DOHH2 (cell line): Measurements from ENCODE around the gene GUK1.

ENCODE experiments used
- H3F3A ChIP-seq: fragments of 200-600 bp; sonication (generic), shearing (Covaris generic); 2 replicates; pipeline ENCODE4 v1.6.0; 2016; ENCODE audit warnings: antibody characterized with exemption, mild to moderate bottlenecking; ENCODE audit not compliant: control insufficient read depth, insufficient read depth
- H3K27ac ChIP-seq: fragments of 200-600 bp; sonication (generic); 2 replicates; pipeline ENCODE4 v1.5.1; 2014; ENCODE audit warnings: low read depth, mild to moderate bottlenecking, low read length, moderate library complexity
- H3K27me3 ChIP-seq: fragments of 200-600 bp; sonication (generic); 2 replicates; pipeline ENCODE4 v1.6.1; 2014; ENCODE audit warnings: mild to moderate bottlenecking, low read length, mixed read lengths; ENCODE audit not compliant: control insufficient read depth
- H3K36me3 ChIP-seq: fragments of 200-600 bp; sonication (generic); 2 replicates; pipeline ENCODE4 v1.6.1; 2014; ENCODE audit warnings: mild to moderate bottlenecking, low read length, moderate library complexity, mixed read lengths; ENCODE audit not compliant: control insufficient read depth
- H3K4me1 ChIP-seq: fragments of 200-600 bp; sonication (generic); 2 replicates; pipeline ENCODE4 v1.6.1; 2014; ENCODE audit warnings: mild to moderate bottlenecking, low read length, mixed read lengths; ENCODE audit not compliant: control insufficient read depth
- H3K4me2 ChIP-seq: fragments of 200-600 bp; sonication (generic); 2 replicates; pipeline ENCODE4 v1.6.0; 2014; ENCODE audit warnings: mild to moderate bottlenecking, low read length, moderate library complexity
- H3K4me3 ChIP-seq: fragments of 200-600 bp; sonication (generic); 2 replicates; pipeline ENCODE4 v1.5.1; 2014; ENCODE audit warnings: mild to moderate bottlenecking, low read length, mixed read lengths
- H3K79me2 ChIP-seq: fragments of 200-600 bp; sonication (generic); 2 replicates; pipeline ENCODE4 v1.6.1; 2014; ENCODE audit warnings: mild to moderate bottlenecking, low read length, mixed read lengths; ENCODE audit not compliant: control insufficient read depth
- H3K9me2 ChIP-seq: fragments of 200-600 bp; sonication (generic); replicated peaks from 2 replicates; pipeline ENCODE4 v1.6.1; 2014; ENCODE audit warnings: mild to moderate bottlenecking, low read length, mixed read lengths; ENCODE audit not compliant: control insufficient read depth
- H3K9me3 ChIP-seq: fragments of 200-600 bp; sonication (generic); 2 replicates; pipeline ENCODE4 v1.6.1; 2014; ENCODE audit warnings: antibody characterized with exemption, low read length, mixed read lengths; ENCODE audit not compliant: control insufficient read depth, insufficient read depth
- H4K20me1 ChIP-seq: fragments of 200-600 bp; sonication (generic); 2 replicates; pipeline ENCODE4 v1.6.0; 2014; ENCODE audit warnings: low read depth, mild to moderate bottlenecking, antibody characterized with exemption, low read length, moderate library complexity; ENCODE audit not compliant: control insufficient read depth, insufficient read depth
- EZH2phosphoT487 ChIP-seq: fragments of 200-600 bp; sonication (generic); IDR thresholded peaks from 2 replicates; pipeline ENCODE4 v1.6.1; 2017; ENCODE audit warnings: borderline replicate concordance, mild to moderate bottlenecking, antibody characterized with exemption, low read length, moderate library complexity, mixed read lengths
- TF ChIP-seq, protein P1 (sequence below): fragments of 200-600 bp; sonication (generic); IDR thresholded peaks from one replicate; pipeline ENCODE4 v1.5.1; 2014; ENCODE audit warnings: antibody characterized with exemption, mild to moderate bottlenecking, low read depth, low read length; ENCODE audit not compliant: poor library complexity, severe bottlenecking

The GUK1 gene

DNA sequence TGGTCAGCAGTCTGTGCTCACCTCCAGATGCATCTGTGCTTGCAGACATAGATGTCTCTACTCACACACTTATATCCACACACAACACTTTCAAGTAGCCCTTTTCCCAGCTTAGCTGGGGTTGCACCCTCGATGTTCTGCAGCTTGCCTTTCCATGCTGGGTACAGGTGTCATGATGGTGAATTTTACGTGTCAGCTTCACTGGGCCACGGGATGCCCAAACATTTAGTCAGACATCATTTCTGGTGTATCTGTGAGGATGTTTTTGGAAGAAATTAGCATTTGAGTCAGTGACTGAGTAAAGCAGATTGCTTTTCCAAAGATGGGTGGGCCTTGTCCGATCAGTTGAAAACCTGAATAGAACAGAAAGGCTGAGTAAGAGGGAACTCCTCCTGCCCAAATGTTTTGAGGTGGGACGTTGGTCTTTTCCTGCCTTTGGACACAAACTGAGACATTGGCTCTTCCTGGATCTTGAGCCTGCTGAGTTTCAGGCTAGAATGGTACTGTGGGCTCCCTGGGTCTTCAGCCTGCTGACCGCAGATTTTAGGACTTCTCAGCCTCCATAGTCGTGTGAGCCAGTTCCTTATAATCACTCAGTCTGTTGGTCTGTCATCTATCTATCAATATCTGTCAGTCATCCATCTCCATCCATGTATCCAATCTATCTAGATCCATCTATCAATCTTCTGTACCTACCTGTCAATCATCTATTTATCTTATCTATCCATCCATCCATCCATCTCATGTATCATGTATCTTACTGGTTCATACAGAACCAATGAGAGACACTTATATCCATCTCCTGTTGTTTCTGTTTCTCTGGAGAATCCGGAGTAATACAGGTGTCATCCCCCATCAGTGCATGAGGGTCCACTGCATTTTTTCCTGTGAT is 55.1 kb downstream of the GUK1 start:
- Histone ChIP-seq H3K9me3 (peaks cover 14% of the 10 kb centered on the region; the same call in 1 of the 2 replicates), H3F3A (no peaks in the 10 kb centered on the region), H3K36me3 (no peaks in the 10 kb centered on the region), H4K20me1 (no peaks in the 10 kb centered on the region), H3K79me2 (no peaks in the 10 kb centered on the region), H3K9me2 (no peaks in the 10 kb centered on the region), H3K27me3 (no peaks in the 10 kb centered on the region), H3K4me2 (no peak overlapping the region), H3K27ac (no peak overlapping the region), H3K4me1 (no peaks in the 10 kb centered on the region), H3K4me3 (no peak overlapping the region)
- TF ChIP-seq EZH2phosphoT487, result no peak
- TF ChIP-seq, protein P1, sequence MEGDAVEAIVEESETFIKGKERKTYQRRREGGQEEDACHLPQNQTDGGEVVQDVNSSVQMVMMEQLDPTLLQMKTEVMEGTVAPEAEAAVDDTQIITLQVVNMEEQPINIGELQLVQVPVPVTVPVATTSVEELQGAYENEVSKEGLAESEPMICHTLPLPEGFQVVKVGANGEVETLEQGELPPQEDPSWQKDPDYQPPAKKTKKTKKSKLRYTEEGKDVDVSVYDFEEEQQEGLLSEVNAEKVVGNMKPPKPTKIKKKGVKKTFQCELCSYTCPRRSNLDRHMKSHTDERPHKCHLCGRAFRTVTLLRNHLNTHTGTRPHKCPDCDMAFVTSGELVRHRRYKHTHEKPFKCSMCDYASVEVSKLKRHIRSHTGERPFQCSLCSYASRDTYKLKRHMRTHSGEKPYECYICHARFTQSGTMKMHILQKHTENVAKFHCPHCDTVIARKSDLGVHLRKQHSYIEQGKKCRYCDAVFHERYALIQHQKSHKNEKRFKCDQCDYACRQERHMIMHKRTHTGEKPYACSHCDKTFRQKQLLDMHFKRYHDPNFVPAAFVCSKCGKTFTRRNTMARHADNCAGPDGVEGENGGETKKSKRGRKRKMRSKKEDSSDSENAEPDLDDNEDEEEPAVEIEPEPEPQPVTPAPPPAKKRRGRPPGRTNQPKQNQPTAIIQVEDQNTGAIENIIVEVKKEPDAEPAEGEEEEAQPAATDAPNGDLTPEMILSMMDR, result no peak

DNA sequence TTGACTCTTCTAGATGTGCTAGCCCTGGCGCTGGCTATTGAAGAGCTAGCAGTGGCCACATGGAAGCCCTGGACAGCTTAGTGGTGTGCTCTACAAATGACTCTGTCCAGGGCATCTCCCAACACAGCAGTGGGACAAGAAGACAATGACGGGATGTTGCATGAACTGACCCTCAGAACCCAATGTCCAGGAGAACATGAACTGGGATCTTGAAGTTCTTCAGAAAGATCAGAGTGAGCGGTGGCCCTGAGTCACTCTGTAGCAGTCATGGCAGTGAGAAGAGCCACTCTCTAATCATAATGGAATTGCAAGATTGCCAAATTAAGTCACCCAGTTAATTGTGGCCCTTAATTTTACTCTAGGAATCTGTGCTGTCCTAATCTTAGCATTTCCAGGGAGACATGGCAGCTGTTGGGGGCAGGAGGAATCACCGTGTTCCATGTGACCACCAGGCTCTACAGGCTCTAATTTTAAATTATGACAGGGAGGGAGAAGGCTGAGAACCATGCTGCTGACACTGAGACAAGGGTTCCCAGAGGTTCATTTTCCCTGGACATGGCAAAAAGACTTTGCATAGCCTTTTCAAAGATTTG is 57.6 kb downstream of the GUK1 start:
- no peaks in the 10 kb centered on the region for H3K4me1 ChIP-seq
- H3K9me2 ChIP-seq, result no peaks in the 10 kb centered on the region
- H3K4me3 ChIP-seq, result no peak overlapping the region
- no peaks in the 10 kb centered on the region for H3F3A ChIP-seq
- H3K9me3 ChIP-seq, result peaks cover 14% of the 10 kb centered on the region; the same call in 1 of the 2 replicates
- H3K27ac ChIP-seq, result no peak overlapping the region
- H3K36me3 ChIP-seq, result no peaks in the 10 kb centered on the region
- H4K20me1 ChIP-seq, result no peaks in the 10 kb centered on the region
- no peak overlapping the region for H3K4me2 ChIP-seq
- H3K79me2 ChIP-seq, result no peaks in the 10 kb centered on the region
- no peaks in the 10 kb centered on the region for H3K27me3 ChIP-seq
- TF ChIP-seq, protein P1, result no peak
- TF ChIP-seq EZH2phosphoT487, result no peak
